ENCODE results near the gene H1-8.

The H1-8 gene

DNA sequence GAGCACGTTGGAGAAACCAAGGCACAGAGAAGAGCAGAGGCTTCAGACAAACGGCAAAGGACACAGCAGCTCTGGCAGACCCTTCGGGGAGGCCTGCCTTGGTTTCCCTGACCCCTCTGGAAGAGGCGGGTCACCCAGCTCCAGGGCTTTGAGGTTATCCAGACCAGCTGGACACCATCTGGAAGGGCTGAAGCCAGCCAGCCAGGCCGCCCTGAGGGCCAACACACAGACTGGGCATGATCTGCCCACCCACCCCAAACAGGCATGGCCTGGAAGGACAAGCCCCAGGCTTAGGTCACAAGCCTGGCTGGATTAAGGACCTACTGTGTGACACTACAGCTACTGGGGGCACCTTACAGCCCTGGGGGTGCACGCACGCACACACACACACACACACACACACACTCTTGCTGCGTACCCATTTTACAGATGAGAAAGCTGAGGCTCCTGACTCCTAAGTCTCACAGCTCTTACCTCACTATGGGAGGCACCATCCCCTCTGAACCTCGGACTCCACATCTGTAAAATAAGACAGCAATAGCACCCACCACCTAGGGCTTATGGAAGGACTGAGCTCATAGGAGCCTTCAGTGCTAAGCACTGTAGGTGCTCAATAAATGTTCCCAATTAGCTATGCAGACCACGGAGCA is 52.7 kb downstream of the H1-8 start:
- DNase-seq, result no peak

DNA sequence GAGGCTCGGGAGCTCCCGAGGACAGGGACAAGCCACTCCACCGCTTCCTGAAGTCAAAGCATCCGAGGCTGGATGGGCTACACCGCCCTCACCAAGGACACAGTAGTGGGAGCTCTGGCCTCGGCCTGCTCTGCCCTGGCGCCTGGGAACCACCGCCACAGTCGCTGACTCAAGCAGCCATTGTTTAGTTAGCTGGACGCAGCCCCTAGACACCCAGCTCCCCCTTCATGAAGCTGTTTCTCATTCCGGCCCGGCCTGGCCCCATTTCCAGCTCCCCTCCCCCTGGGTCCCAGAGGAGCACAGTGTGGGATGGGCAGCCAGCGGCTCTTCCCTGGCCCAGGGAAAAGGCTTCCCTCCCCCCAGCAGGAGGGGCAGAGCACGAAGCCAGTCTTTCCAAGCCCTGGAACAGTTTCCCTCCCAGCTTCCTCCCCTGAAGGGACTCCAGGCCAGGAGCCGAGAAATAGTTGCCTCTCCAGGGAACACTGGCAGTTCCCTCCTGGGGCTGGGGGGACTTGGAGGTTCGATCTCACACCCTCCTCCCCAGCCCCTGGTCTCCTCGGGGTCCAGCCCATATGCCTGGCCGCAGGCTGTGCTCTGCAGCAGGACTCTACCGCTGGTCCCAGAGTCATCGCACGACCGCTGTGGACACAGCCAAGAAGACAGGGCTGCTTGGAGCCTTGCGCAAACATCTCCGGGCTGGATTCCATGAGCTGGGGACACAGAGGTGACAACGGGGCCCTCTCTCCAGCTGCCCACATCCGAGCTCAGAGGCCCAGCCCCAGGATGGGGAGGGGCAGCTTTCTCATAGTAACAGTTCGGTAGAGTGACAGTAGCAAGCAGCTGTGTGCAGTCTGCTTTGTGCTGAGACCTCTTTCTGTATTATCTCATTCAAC is 53.5 kb downstream of the H1-8 start:
- DNase-seq, result no peak

DNA sequence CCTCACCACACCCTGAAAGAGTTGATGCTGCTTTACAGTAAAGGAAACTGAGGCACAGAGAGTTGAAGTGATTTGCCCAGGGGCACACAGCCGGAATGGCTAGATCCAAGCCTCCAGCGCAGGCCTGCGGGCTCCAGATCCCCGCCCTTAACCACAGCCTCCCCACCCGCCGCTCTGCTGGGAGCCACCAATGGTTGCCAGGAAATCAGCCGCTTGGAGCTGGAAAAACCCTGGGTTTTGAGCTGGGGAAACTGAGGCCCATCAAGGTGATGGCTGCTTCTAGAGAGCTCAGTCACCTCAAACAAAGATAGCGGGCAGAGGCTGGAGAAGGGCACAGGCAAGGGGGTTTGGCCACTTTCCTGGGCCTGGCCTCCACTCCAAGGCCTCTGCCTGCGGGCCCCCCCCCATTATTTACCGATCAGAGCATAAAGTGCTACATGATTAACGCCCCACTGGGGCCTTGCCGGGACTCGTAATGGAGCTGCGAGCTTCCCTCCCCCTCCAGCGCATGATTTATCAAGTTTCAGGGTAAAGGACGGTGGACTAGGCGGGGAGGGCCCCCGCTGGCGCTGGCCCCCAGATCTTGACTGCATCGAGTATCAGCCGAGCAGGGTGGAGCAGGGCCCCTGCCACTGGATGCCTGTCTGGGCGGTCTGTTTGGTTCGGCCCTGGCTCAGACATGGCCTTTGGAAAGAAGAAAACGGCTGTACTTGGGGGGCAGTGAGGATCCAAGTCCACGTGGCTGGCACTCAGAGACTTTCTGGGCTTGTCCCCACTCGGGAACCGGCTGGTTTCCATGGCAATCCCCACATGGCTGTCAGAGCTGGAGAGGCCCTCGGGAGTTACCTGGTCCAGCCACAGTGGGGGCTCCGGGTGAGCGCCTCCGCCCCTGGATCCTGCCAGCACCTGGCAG is 54.4 kb downstream of the H1-8 start:
- DNase-seq, result no peak

DNA sequence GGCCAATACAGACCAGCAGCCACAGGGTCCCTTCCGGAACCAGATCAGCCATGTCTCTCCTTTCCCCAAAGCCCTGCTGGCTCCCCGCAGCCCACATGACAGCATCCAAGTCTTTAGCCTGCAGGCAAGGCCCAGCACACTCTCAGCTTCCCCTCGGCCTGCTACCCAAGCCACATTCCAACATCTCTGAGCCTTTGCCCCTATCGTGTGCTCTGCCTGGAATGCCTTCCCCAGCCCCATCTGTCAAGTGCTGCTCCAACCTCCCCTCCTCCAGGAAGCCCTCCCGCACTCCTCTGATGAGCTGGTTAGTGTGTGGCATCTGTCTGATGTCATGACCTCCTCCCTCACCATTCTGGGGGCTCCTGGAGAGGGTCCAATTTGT is 55.0 kb downstream of the H1-8 start:
- no peak for DNase-seq

DNA sequence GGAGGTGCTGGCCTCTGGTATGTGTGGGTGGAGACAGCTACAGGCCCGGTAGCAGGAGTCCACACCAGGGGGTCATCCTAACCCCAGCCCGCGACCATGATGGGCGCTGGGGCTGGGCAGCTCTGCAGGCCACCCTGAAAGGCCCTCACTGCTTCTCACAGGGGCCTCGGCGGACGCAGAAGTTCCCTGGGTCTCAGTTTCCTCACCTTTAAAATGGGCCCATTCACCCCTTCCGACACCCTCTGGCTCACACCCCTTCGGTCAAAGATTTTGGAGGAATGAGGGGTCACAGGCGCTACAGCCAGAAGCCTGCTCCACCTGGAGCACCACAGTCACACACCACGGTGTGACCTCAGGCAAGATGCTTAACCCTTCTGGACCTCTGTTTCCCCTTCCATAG is 55.5 kb downstream of the H1-8 start:
- no peak for DNase-seq

DNA sequence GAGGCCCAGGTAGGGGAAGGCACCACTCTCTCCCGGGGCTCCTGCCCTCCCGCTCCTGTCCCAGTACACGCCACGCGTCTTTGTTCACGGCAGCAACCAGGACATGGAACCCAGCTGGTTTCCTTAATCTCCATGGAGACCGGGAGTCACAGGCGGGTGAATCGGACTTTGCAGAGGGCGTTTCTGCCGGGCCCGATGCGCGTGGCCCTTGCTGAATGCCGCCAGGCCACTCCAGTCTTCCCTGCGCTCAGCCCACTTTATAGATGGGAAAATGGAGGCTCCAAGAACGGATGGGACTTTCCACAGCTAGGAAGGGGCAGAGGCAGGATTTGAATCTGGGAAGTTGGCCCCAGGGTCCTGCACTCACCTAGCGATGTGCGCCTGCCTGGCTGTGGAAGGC is 56.1 kb downstream of the H1-8 start:
- DNase-seq, result no peak

DNA sequence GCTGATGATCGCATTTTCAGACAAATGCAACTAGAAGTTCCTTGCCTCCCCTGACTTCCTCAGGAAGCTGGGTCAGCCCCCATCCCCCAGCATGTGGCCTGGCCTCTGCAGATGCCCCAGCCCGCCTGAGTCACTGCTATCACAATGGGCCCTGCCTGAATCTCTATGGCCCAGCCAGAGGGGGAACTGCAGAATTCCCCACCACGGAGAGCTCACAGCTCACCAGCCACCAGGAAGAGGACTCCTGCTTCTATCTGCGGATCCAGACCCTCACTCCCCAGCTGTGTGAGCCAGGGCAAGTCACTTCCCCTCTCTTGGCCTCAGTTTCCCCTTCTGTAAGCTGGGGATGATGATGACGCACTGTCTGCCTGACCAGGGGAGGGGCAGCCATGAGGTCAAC is 56.6 kb downstream of the H1-8 start:
- no peak for DNase-seq

DNA sequence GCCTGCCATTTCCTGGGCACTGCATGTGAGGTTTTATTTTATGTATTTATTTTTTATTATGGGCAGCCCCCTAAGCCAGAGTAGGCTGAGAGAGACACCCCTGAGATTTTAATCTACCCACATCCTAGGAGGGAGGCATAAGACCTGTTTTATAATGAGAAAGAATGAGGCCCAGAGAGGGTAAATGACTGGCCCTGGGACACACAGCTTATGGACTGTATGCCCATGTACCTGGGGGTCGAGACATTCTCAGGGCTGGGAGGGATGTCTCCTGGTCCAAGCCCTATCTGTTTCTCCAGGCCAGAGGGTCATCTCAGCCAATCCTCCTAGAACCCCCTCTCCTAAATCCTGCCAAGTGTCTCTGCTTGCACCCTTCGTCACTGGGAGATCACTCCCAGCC is 57.4 kb downstream of the H1-8 start:
- DNase-seq, result no peak
